GM04503 (cell line): ENCODE data around the gene C2orf69.
A peak's percentile ranks its signal among the peaks of the same experiment; 100 is the strongest.
"Not testable (repeated sequence)": the region's sequence is repeated elsewhere in the genome, so short reads cannot be mapped to it uniquely, and the experiment has no call there.

Experiments used
- DNase-seq: peaks from one replicate; pipeline ENCODE4 v3.0.0-alpha.2; 2012; ENCODE audit warnings: low read depth

The C2orf69 gene, protein sequence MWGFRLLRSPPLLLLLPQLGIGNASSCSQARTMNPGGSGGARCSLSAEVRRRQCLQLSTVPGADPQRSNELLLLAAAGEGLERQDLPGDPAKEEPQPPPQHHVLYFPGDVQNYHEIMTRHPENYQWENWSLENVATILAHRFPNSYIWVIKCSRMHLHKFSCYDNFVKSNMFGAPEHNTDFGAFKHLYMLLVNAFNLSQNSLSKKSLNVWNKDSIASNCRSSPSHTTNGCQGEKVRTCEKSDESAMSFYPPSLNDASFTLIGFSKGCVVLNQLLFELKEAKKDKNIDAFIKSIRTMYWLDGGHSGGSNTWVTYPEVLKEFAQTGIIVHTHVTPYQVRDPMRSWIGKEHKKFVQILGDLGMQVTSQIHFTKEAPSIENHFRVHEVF

DNA sequence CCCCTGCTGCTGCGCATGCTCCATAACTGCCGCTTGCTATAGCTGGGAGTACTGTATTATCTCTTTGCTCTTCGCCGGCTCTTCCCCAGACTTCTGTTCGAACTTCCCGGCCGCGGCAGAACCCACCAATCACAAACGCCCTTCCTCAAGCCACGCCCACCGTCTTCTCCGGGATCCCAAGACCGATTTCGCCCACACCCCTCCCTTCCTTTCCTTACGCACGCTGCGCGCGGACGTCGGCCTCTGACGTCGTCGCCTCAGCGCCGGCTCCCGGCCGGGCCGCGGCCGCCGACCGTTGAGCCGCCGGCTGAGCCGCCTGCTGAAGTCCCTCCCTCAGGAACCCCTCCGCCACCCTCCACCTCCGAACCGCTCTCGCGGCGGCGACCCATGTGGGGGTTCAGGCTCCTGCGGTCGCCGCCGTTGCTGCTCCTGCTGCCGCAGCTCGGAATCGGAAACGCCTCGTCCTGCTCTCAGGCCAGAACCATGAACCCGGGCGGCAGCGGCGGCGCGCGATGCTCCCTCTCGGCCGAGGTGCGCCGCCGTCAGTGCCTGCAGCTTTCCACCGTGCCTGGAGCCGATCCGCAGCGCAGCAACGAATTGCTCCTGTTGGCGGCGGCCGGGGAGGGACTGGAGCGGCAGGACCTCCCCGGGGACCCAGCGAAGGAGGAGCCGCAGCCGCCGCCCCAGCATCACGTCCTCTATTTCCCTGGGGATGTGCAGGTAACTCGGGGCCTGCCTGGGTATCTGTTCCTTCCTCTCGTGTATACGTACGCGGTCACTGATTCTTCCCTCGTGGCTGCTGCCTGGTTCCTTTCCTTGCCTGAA, at the start of gene C2orf69:
Gene C2orf69, plus strand, starts transcription at position 242 of the 825 bp plus-strand sequence. Its CDS starts 146 bp downstream, at position 388.
- DNase-seq: peak; percentile 74

DNA sequence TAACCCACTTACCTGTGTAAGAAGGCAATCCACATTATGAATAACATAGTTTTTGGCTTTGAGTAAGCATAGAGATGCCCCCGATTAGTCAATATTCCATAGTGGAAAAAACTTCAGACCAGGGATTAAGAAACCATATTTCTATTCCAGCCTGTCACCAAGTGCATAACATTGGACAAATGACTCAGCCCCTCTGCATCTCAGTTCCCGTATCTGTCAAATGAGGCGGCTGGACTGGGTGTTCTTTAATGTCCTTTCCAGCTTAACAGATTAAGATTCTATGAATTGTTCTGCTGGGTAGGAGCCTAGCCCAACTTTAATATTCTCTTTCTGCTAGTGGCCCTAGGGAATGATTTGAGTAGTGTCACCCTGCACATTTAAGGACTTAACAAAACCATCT, 48.3 kb upstream of the C2orf69 start:
- DNase-seq: no peak

DNA sequence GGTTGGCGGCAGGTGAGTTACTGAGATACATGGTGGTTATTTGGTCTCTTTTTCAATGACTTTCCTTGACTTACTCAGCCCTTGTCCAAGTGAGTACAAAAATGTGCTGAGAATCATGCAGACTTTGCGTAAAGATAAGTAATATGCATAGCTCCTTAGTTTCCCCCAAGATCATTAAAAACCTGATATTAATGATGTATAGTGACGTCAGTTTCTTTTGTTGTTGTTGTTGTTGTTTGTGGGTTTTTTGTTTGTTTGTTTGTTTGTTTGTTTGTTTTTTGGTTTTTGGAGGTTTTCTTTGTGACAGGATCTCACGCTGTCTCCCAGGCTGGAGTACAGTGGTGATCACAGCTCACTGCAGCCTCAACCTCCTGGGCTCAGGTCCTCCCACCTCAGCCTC, 45.2 kb upstream of the C2orf69 start:
- no peak for DNase-seq

DNA sequence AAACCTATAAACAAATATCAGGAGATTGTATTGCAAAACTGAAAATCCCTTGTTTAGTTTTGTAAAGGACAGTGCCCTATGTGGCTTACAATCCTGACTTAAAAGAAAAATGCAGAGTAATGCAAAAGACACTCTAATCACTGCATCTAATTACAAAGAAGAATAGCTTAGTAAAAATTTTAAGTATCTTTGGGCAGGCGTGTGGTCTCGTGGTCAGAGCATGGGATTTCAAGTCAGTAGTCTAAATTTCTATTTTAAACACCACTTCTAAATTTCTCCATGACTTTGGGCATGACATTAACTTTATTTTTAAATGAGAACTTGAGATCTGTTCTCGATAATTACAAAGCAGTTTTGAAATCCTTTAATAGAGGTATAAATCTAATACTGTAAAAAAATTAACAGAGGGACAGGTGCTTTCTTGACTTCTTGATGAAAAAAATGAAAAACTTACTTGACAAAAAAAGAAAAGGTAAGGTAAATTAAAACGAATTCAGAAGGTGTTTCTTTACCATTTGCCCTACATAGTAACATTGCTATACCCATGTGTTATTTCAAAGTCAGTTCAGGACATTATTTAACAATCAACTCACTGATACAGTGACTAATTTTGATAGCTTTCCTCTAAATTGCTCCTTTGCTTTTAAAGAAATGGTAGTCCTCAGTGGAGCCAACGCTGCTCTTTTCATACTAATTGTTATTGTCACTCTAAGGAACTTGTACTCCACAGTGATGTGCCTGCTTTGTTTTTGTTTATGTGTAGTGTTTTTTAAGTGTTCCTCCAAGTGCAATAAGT, 42.5 kb upstream of the C2orf69 start:
- DNase-seq: no peak

DNA sequence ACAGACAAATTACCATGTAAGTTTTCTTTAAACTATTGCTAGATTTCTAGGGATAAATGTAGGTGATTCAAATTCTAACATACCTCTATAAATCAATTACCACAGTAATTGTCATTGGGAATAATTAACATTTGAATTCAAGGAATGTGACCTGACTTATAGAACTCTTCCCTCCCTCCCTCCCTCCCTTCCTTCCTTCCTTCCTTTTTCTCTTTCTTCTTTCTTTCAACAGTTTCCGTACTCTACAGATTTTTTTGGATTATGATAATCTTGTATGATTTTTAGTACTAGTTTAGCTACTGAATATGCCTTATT, 41.9 kb upstream of the C2orf69 start:
- DNase-seq: no peak

DNA sequence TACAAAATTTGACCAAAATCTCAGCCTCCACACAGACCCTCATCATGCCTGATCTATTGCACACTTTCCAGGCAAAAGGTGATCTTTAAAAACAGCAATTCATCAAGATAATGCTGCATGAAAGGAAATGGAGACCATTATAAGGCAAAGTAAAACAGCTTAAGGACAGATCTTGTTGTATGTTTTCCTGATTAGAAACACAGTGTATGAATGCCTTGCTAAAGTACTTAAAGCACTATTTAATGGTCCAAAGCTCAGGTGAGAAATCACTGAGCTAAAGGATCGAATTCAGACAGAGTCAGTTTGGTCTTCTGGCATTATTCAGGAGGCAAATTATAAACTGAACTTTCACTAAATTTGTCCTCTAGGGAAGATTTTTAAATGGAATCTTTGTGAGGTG, 41.4 kb upstream of the C2orf69 start:
- no peak for DNase-seq

DNA sequence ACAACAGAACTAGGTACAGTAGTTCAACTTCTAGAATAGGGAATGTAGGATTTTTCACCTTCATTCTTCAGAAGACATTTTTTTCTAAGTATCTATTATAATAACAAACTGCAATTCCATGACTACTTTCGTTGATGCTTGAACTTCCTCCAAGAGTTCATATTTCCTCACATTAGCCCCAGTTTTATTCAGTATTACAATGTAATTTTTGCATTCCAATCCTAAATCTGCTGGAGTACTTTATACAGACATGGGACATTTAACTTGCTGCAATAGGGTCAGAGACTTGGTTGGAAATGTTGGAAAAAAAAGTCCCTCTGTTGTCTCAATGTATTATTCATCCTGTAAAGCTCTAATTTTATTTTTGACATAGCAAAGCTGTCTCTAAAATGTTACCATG, 40.5 kb upstream of the C2orf69 start:
- no peak for DNase-seq

DNA sequence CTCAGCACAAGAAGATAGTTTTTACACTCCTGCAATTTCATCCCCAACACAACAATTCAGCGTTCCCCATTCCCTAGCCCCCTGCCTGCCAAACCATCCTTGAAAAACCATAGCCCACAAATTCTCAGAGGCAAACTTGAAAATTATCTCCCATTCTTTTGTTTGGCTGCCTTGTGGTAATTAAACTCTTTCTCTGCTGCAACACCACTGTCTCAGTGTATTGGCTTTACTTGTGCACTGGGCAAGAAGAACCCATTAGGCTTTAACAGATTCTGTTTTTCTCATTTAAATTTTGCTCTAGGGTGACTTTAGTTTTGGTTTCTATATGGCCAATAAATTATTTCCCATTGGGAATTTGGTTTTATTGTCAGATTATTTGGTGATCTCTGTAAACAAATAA, 36.9 kb upstream of the C2orf69 start:
- DNase-seq: no peak

DNA sequence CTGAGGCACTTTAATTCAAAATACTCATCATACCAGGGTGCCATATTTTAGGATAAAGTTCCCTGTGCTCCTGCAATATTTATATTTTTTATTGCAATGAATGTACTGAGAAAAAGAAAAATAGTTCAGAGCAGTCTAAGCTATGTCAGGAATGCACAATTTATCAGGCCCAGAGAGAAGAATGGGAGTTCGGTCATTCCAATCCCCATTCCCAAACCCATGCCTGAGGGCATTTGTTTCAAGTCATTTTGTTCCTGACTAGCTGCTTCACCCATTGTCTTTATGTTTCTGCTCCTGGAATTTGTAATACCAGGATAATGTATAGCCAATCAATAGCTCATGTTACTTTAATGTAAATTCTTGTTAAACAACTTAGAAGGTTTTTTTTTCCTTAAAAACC, 35.7 kb upstream of the C2orf69 start:
- peak; percentile 23 for DNase-seq

DNA sequence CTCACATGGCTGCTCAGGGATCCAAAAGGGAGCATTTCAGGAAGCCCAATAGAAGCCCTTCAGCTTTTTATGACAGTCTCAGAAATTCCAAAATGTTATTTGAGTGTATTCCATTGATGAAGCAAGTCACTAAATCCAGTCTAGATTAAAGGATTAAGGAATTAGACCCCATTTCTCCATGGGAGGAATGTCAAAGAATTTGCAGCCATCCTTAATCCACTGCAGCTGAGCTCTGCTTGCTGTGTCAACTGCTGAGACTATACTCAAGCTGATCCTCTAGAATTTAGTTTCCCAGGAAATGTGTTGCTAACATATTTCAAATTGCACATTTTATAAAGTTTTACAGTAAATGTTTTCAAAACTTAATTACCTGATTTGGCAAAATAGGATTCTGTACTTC, 28.4 kb upstream of the C2orf69 start:
- no peak for DNase-seq

DNA sequence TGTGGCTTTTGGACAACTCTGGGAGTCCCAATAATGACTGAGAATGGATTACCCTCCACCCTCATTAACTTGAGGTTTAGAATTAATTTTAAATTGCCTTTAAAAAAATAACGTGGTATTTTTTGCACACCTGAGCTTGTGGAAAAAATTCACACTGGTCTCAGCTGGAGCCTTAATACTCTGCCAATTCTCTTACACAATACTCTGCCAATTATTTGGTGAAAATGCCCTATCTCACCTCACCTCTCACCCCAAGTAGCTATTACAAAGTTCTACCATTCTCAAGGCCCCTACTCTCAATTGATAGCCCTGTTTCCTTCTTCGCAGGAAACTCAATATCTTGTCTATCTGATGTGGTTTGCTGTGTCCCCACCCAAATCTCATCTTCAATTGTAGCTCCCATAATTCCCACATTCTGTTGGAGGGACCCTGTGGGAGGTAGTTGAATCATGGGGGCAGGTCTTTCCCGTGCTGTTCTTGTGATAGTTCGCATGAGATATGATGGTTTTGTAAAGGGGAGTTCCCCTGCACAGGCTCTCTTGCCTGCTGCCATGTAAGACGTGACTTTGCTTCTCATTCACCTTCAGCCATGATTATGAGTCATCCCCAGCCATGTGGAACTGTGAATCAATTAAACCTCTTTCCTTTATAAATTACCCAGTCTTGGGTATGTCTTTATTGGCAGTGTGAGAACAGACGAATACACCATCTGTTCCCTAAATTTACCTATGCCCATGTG, 27.4 kb upstream of the C2orf69 start:
- DNase-seq: no peak

DNA sequence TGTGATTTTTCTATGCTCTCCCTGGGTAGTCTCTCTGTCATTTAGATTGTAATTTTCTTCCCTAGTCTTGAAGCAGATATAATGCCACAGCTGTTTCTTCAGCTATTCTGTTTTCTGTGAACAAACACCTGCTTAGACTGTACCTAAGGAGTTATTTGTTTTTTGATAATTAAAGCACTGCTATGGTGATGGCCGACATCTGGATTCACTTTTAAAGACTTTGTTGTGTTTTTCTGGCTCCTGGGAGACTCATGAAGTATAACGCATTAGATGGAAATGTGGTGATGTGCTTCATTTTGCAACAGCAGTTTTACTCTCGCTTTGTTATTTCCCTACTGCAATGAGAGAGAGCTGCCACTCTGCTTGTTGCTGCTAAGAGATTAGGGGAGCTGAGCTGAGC, 15.7 kb upstream of the C2orf69 start:
- peak; percentile 41 for DNase-seq

DNA sequence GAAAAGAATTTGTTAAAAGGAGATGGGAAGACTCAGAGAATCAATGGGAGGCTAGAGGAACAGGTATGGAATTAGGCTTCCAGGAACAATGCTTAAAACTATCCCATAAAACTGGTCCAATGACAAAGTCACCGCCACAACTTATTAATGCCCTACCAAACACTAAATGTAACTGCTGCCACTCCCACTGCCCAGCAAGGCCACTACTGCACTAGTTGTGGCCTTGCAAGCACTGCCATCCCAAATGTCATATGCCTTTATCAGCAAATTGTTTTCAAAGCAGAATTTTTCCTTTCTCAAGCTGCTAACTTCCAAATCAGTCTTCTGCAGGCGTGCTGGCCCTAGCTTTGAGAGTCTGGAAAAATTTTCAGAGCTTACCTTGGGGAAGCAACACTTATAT, 14.5 kb upstream of the C2orf69 start:
- DNase-seq: no peak

DNA sequence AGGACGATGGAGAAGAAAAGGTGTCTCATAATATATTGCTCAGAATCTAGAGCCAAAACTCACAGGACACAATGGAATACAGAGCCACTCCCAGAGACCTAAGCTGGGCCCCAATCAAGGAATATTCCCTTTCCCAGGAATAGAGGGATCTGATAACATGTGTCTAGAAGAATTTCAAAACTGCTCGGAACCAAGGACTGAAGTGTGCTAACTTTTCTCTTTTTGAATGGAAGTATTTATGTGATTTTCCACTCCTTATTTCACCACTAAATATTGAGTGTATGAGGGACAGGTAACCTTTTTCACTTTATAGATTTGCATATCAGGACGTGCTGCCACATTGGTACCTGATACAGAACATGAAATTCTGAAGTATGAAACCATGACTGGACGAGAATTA, 9.2 kb upstream of the C2orf69 start:
- DNase-seq: no peak

DNA sequence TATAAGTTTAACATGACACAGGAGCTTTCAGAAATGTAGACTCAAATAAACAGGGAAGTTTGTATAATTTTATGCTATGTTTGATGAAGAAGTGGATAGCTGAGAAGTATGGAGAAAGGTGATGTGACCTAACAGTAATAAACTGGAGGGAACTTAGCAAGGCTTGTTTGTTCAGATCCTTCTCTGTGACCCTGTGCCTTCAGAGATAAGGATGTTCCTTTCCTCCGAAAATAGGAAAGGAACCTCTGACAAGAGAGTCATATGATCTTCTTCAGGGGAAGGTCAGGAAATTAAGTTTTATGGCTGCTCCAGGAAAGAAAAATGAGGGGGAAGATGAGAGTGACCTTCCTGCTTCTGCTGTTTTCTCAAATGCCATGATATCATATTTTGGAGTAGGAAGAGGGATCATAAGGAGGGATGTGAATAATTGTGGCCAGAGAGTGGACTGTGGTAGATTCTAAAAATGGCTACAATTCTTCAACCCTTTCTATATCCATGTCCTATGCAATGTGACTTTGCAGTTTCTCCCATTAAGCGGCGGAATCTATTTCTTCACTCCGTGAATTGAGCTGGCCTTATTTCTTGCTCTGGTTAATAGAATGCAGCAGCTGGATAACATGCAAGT, 8.5 kb upstream of the C2orf69 start:
- no peak for DNase-seq

DNA sequence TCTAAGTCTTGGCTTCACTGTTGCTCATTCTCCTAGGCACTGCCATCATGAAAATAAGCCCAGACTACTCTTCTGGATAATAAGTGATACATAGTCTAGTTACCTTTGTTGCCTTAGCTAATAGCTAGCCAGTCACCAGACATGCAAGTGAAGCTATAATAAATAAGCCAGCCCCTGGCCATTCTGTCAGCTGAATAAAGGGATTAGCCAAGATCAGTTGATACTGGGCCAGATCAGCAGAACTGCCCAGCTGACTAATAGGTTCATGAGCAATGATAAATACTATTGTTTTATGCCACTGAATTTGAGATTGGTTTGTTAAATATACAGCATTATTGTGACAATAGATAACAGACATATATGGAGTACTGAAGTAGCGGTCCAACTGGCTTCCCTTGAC, 8.0 kb upstream of the C2orf69 start:
- DNase-seq: no peak

DNA sequence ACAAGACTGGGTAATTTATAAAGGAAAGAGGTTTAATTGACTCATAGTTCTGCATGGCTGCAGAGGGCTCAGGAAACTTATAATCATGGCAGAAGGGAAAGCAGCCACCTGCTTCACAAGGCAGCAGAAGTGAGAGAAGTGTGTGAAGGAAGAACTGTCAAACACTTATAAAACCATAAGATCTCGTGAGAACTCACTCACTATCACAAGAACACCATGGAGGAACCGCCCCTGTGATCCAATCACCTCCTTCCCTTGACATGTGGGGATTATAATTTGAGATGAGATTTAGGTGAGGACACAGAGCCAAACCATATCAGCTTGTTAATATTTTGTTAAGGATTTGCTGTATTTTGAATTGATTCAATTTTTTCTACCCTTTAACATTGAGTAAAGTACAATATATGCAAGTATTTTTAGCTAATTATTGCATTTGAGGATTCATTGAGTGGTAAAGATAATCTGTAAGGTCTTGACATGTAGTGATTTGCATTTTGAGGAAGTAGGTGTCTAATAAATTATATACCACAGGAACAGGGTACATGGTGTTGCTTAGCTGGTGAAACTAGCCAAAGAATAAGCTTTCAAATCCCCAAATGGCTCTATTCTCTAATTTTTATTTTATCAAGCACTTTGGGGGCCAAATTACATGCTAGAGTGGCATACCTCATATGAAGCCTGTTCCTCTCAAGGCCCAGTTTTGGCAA, 3.9 kb upstream of the C2orf69 start:
- no peak for DNase-seq

DNA sequence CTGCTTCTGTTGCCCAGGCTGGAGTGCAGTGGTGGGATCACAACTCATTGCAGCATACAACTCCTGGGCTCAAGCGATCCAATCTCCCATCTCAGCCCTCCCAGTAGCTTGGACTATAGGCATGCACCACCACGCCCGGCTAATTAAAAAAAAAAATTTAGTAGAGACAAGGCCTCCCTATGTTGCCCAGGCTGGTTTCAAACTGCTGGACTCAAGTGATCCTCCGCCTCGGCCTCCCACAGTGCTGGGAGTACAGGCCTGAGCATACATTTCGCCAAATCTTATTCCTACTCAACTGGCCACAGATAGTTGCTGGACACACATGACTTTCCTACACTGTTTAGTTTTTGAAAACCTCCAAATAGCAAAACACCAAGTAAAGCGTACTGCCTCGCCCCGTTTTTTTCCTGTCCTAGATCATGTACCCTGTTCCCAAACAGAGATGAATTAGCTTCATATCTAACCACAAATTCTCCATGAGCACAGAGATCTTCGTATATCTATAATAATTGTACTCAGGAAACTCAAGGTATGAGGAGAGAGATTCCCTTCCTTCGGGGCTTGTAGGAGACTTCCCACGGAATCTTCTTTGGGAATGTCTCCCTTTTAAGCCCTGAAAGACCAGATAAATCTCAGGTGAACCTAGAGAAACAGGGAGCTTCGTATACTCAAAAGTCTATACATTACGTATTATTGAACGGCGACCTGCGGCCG, 598 bp upstream of the C2orf69 start:
- no peak for DNase-seq

DNA sequence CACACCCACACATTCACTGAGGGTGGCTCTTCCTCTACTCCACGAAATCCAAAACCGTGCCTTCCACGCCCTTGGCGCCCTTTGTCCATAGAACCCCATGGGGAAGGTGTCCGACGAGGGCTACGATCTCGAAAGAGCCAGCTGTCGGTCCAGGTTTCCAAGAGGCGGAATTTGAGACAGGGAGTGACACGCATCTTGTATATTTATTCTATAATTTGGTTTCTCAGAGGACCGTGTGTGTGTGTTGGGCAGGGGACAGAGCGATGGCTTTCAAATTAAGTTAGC, 726 bp downstream of the C2orf69 start:
- no peak for DNase-seq

DNA sequence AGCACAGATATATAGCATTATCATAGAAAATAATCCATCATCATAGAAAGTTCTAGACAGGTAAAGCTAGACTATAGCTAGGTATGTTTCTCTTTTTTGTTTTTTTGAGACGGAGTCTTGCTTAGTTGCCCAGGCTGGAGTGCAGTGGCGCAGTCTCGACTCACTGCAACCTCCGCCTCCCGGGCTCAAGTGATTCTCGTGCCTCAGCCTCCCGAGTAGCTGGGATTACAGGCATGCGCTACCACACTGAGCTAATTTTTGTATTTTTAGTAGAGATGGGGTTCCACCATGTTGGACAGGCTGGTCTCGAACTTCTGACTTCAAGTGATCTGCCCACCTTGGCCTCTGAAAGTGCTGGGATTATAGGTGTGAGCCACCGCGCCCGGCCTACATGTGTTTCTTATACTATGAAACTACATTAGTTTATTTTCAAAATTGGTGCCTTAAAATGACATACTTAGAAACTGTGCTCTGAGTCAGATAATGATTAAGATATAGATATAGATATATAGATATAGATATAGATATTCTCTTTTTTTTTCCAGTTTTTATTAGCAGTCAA, 1.5 kb downstream of the C2orf69 start:
- not testable (repeated sequence) for DNase-seq
